HL-60 (cell line): Measurements from ENCODE around the gene MEG3.

ENCODE experiments used
- DNase-seq, 2 experiments: peaks; one replicate each; pipeline ENCODE4 v3.0.0-alpha.2; 2010 to 2020; ENCODE audit warnings: low read depth in 1 of 2, low spot score in 1 of 2
- H3K27ac ChIP-seq: fragments of 250-450 bp; sonication (Bioruptor Pico); replicated peaks from 2 replicates; pipeline ENCODE4 v1.5.1; 2020; ENCODE audit warnings: mild to moderate bottlenecking, moderate library complexity
- H3K27me3 ChIP-seq: fragments of 250-450 bp; sonication (Bioruptor Pico); 2 replicates; pipeline ENCODE4 v1.5.1; 2021; ENCODE audit warnings: mild to moderate bottlenecking, moderate library complexity; ENCODE audit not compliant: insufficient read depth, poor library complexity, severe bottlenecking
- H3K4me3 ChIP-seq: replicated peaks from 2 replicates; pipeline ENCODE4 v1.5.1; 2011; ENCODE audit warnings: mild to moderate bottlenecking, control low read depth, low read length; ENCODE audit not compliant: insufficient read depth
- CTCF ChIP-seq: IDR thresholded peaks from one replicate; pipeline ENCODE4 v1.5.1; 2011; ENCODE audit warnings: low read length, control low read depth, inconsistent platforms; ENCODE audit not compliant: insufficient read depth
- GABPA ChIP-seq: IDR thresholded peaks from 2 replicates; pipeline ENCODE4 v1.6.1; 2012; ENCODE audit warnings: low read depth
- POLR2AphosphoS5 ChIP-seq: IDR thresholded peaks from 2 replicates; pipeline ENCODE4 v1.6.1; 2012; ENCODE audit warnings: low read depth
- SPI1 ChIP-seq: IDR thresholded peaks from 2 replicates; pipeline ENCODE4 v1.6.1; 2012; ENCODE audit warnings: low read depth, mild to moderate bottlenecking, borderline replicate concordance
- TF ChIP-seq, protein P1 (sequence below): IDR thresholded peaks from 2 replicates; pipeline ENCODE4 v1.6.1; 2012; ENCODE audit warnings: low read depth; ENCODE audit not compliant: insufficient replicate concordance

The MEG3 gene

DNA sequence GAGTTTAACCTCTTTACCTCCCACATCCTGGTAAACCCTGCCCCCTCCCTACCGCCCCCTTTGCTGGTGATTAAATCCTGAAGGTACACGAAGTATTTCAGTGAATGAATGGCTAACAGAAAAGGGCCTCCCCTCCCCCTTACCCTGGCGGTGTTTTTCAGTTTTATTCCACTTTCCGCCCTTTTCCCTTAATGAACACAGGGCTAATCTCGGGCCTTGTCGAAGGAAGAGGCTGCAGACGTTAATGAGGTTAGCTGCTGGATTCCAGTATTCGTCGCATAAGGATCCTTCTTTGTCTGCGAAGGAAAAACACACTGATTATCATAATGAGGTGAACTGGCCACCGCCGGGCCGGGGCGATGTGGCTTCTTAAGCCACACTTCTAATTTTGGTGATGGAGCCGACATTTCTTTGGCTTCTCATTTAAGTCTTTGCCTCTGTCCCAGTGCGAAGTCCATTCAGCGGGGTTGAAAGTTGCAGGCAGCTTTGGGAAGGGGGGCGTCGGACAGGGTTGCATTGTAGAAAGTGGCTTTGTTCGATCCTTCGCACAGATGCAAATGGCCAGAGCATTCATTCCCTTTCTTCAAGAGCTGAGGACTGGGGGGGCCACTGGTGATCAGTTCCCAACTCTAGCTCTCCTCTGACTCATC, 6.5 kb downstream of the MEG3 start:
- TF ChIP-seq, protein P1, sequence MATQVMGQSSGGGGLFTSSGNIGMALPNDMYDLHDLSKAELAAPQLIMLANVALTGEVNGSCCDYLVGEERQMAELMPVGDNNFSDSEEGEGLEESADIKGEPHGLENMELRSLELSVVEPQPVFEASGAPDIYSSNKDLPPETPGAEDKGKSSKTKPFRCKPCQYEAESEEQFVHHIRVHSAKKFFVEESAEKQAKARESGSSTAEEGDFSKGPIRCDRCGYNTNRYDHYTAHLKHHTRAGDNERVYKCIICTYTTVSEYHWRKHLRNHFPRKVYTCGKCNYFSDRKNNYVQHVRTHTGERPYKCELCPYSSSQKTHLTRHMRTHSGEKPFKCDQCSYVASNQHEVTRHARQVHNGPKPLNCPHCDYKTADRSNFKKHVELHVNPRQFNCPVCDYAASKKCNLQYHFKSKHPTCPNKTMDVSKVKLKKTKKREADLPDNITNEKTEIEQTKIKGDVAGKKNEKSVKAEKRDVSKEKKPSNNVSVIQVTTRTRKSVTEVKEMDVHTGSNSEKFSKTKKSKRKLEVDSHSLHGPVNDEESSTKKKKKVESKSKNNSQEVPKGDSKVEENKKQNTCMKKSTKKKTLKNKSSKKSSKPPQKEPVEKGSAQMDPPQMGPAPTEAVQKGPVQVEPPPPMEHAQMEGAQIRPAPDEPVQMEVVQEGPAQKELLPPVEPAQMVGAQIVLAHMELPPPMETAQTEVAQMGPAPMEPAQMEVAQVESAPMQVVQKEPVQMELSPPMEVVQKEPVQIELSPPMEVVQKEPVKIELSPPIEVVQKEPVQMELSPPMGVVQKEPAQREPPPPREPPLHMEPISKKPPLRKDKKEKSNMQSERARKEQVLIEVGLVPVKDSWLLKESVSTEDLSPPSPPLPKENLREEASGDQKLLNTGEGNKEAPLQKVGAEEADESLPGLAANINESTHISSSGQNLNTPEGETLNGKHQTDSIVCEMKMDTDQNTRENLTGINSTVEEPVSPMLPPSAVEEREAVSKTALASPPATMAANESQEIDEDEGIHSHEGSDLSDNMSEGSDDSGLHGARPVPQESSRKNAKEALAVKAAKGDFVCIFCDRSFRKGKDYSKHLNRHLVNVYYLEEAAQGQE = no peak
- no peak for TF ChIP-seq SPI1
- no peak for TF ChIP-seq GABPA
- TF ChIP-seq CTCF = no peak
- no peak for TF ChIP-seq POLR2AphosphoS5
- Histone ChIP-seq H3K27ac (no peak overlapping the region), H3K27me3 (no peaks in the 10 kb centered on the region), H3K4me3 (no peak overlapping the region)
- DNase-seq = no peak

DNA sequence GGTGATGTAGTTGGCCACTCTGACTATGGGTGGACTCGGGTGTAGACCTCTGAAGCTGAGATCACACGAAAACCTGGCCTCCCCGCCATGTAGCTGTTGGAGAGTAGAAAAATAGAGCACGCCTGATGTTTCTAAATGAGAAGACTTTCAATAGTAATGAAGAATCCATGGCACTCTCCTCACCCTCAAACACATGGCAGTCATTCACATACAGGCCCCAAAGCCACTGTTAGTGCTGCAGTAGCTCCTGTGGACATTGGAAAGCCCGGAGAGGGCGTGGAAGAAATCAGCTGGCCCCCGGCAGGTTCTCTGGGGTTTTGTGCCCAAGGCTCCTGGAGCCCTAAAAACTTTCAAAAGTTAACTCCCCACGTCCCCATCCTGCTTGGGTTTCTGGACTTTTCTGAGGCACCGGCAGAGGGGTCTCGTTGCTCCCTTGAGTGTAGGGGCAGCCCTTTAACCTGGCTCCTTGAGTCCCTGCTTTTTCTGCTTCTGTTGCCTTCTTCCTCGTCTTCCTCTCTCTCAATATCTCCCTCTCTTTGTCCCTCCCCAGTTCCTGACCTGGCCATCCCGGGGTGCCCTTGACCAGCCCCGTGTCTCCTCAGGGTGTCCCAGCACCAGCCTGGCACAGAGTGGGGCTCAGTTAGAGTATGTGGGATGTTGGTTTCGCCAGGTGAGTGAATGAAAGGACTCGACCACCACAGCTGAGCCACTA, 8.3 kb downstream of the MEG3 start:
- Histone ChIP-seq H3K4me3 (no peak overlapping the region), H3K27me3 (no peaks in the 10 kb centered on the region), H3K27ac (no peak overlapping the region)
- DNase-seq = no peak
- TF ChIP-seq SPI1 = no peak
- no peak for TF ChIP-seq POLR2AphosphoS5
- no peak for TF ChIP-seq GABPA
- TF ChIP-seq, protein P1 = no peak
- no peak for TF ChIP-seq CTCF

DNA sequence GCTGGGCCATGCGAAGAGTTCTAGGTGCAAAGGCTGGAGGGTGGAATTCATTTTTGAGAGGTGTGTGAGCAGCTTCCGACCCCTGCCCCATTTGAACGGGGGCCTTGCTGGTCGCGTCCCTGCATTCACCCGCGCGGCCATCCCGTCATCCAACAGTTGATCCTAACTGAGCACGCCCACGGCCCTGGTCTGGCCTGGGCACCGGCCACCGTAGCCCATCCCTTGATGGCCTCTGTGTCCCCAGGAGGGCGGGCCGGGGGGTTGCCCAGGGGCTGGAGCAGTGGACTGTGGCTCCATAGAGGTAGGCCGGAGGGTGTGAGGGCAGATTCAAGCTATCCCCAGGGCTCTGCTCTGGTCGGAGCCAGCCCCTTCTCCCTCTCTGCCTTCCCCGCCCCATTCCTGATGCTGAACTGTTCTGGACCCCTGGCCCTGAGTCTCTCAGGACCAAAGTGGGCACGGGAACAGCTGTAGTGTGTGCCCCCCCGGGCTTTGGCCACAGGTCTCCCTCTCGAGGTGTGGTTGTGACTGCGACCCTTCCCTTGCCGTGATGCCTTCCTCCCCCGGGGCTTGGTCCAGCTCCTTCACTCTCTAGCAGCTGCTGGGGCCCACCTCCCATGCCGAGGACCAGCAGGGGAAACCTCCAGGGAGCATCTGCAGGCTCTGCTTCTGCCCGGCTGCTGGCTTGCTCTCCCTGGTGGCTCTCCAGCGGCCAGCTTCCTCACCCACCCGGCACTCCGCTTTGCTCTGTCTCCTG, 9.1 kb downstream of the MEG3 start:
- H3K27ac ChIP-seq = no peak overlapping the region
- TF ChIP-seq SPI1 = no peak
- H3K4me3 ChIP-seq = no peak overlapping the region
- DNase-seq = no peak
- no peaks in the 10 kb centered on the region for H3K27me3 ChIP-seq

GRCh38 chr14:100835548-100836310, 9.8 kb downstream of the MEG3 start:
- H3K27me3 ChIP-seq = no peaks in the 10 kb centered on the region
- no peak overlapping the region for H3K27ac ChIP-seq
- TF ChIP-seq, protein P1 = no peak
- no peak for TF ChIP-seq GABPA
- TF ChIP-seq SPI1 = no peak
- no peak for TF ChIP-seq CTCF
- no peak for TF ChIP-seq POLR2AphosphoS5
- no peak overlapping the region for H3K4me3 ChIP-seq
- DNase-seq = no peak
